Measurements from ENCODE around the gene ZW10.

- TF ChIP-seq, protein P1, sequence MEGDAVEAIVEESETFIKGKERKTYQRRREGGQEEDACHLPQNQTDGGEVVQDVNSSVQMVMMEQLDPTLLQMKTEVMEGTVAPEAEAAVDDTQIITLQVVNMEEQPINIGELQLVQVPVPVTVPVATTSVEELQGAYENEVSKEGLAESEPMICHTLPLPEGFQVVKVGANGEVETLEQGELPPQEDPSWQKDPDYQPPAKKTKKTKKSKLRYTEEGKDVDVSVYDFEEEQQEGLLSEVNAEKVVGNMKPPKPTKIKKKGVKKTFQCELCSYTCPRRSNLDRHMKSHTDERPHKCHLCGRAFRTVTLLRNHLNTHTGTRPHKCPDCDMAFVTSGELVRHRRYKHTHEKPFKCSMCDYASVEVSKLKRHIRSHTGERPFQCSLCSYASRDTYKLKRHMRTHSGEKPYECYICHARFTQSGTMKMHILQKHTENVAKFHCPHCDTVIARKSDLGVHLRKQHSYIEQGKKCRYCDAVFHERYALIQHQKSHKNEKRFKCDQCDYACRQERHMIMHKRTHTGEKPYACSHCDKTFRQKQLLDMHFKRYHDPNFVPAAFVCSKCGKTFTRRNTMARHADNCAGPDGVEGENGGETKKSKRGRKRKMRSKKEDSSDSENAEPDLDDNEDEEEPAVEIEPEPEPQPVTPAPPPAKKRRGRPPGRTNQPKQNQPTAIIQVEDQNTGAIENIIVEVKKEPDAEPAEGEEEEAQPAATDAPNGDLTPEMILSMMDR (IDR thresholded peaks at IDR 0.05; ENCODE audit: low read depth, low read length), result no peak
- no peak for TF ChIP-seq EZH2phosphoT487 (IDR thresholded peaks at IDR 0.05; ENCODE audit: low read depth)
Measured at GRCh38 chr11:113782134-113782533, 8.6 kb upstream of the ZW10 start.
